Stimulated activated CD4-positive, alpha-beta T cell treated with anti-CD3 and anti-CD28 coated beads, TNF-alpha, amount 100 ng/mL, for 4 hours (primary cell): ENCODE results near the gene HOXD4.

ENCODE experiments used
- DNase-seq, 3 experiments: peaks; one replicate each; pipeline ENCODE4 v3.0.0-alpha.2; 2020; ENCODE audit warnings: low read depth in 3 of 3

HOXD4 gene

DNA sequence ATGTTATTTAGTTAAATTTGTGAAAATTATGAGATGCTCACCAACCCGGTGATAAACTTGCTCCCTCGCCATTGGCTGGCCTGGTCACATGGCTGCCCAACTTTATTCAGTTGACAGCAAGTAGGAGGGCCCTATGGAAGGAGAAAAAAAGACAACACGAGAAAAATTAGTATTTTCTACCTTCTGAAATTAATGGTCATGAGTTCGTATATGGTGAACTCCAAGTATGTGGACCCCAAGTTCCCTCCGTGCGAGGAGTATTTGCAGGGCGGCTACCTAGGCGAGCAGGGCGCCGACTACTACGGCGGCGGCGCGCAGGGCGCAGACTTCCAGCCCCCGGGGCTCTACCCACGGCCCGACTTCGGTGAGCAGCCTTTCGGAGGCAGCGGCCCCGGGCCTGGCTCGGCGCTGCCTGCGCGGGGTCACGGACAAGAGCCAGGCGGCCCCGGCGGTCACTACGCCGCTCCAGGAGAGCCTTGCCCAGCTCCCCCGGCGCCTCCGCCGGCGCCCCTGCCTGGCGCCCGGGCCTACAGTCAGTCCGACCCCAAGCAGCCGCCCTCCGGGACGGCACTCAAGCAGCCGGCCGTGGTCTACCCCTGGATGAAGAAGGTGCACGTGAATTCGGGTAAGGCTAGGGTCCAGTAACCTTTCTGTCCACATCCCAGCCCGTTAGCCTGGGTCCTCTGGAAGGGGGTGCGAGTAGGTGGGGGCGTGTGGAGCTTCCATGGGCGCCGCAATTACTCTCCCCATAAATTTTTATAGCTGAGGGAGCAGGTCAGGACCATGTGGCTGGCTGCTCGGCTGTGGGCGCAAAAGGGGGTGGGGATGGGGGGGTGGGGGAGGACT is at the start of gene HOXD4:
Gene HOXD4, plus strand, starts transcription at position 109 of the 846 bp plus-strand sequence. Its CDS starts 84 bp downstream, at position 193.
- no peak for DNase-seq

DNA sequence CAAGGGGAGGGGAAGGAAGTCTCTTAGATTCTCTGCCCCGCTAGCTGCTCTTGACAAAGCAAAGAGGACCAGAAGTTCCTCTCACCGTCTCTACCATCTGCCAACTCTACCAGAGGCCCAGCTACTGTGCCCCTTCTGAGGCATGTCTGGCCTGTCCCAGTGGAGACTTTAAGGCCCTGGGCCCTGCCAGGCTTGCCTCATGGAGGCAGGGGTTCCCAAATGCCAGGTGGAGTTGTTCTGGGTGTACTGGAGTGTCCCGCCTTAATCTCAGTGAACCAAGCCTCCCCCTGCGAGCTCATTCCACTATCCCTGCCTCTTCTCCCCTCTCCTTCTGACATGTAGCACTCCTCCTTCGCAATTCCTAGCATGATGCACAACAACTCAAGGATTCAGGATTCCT is 49.5 kb upstream of the HOXD4 start:
- no peak for DNase-seq

DNA sequence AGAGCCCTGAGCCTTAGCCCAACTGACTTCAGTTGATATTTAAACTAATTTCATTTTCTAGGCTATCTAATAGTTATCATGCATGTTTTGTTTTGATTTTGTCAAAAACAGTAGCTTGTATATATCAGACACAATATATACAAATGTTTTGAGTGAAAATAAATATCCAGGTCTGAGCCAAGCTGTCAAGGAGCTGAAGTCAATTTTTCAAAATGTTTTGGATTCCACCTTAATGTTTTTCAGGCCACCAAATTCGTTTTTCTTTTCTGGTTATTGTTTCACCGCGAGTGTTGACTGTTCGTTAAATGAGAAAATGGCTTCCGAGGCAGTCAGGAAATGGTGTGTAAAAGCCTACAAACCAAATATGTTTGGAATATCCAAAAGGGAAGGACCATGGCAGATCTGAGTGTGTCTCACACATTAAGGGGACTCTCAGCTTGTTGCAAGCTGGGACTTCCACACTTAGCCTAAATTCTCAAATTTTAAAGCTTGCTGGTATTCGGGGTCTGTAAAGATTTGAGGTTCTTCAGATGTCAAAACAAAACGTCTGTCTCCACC is 49.0 kb upstream of the HOXD4 start:
- no peak for DNase-seq

DNA sequence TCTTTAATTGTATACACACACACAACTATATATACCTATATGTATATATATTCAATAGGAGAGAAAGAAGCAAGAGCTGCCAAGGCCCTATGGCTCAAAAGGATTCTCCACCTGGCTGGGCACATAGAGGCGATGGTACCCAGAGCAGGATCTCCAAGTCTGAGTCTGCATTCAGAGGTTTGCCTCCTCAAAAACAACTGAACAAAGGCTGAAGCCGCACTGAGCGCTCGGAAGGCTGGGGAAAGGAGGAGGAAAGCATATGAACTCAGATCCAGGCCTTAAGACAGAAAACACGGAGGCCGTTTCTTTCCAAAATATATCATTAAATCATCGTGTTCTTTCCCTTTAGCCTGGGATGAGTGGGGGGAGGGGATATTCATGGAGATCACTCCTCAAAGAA is 48.2 kb upstream of the HOXD4 start:
- DNase-seq = no peak

DNA sequence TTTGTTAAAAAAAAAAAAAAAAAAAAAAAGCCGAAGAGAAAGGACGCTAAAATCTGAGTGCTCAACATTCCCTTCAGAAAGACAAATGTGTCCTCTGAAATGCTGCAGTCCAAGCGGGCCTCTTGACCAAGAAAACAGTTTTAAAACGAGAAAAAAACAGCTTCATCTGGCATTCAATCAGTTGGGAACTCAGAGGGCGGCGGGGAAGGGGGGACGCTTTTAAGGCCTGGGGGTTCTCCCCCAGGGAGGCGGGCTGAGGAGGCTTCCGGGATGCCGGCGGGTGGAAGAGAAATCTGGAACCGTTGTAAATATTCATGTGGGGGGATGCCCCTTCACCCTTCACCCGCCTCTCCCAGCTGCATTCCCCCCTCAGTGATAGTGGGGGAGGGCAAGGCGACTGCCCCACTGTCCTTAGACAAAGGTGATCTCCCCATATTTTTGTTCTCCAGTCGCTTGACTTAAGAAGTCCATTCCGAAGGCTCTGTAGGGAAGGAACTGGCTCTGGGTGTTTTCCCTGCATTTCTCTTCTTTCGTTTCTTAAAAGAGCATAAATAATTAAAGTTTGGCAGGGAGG is 47.5 kb upstream of the HOXD4 start:
- DNase-seq = no peak

DNA sequence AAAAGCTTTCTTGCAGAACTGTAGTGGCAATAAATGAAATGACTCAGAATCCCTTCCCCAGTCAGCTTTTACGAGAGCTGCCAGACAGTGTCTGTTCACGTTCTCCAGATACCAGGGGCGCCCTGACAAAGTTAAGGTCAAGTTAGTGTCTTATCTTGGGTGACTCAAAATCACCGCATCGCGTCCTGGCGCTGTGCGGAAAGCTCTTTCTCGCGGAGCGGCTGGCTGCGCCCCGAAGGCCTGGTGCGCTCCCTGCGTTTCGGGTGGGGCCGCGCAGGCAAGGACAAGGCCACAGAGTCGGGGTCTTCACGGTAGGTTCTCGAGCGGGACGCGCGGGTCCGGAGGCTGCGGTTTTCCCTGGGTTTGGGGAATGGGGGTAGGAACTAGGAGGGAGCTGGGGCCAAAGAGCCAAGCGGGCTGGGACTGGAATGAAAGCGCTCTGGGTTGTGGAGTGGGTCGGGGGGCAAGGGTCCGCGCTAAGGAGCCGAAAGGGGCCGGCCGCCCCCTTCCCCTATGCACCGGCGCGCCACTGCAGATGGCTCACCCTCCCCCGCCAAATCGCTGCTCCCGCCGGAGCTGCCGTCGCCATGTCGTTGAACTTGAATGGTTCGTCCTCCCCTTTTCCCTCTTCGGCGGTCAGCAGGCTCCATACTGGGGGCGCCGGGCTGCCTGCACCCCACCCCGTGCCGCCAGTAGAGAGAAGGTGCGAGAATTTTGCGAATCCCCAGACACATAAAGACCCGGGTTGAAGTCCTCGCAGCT is 46.9 kb upstream of the HOXD4 start:
- DNase-seq = no peak

DNA sequence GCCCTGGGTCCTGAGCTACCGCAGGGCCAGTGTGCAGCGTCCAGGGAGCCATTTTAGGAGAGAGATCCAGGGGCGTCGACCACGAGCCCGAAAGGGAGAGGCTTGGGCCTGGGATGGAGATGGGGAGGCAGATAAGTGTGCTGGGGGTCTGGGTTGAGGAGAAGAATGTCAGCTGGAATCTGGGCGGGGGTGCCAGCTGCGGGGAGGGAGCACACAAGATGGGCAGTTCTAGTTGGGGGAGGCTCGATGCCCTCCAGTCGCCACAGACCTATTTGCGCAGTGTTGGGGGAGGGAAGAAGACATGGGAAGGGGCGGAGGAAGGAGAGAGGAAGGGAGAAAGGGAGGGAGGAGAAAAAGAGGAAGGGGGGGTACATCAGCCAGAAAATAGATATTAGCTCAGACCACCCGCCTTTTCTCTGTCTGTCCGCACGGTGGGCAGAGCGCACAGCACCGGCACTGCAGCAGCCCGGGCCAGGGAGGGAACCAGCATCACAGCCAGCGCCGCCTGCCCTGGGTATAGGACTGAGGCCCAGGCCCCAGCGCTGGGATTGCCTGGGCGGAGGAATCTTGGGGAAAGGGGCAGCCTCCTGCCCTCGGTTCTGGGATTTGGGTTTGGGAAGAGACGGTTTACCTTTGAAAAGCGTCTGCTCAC is 46.1 kb upstream of the HOXD4 start:
- DNase-seq = no peak

DNA sequence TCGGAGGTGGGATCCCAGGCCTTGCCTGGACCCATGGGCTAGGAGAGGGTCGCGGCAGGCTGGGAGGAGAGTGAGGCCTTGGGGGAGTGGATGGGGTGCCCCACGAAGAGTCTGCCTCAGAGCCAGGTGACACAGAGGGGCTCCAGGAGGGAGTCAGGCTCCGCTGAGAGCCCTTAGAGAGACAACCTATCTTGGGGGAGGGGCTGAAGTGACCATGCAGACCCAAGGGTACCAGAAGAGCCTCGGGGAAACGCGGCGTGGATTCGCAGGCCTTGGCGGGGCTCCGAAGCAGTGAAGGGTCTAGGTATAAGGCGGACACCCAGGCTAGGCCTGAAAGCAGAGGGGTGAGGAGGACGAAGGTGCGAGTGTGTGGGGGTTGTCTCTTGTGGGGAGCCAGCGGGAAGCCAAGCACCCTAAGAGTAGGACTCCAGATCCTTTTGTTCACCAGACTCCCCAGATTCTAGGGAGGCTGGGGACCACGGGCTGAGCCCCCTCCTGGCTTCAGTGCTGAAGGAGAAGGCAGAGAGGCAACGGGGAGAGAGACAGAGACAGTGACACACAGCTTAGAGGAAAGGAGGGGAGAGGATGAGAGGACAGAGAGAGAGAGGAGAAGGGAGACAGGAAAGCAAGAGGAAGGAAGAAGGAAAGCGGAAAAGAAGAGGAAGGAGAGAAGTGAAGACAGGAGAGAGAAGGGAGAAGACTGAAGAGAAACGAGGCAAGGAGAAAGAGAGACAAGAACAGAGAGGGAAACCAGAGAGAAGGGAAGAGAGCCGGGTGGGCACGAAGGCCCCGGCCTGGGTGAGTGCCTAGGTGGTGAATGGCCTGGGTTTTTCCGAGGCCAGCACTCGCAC is 45.4 kb upstream of the HOXD4 start:
- no peak for DNase-seq

DNA sequence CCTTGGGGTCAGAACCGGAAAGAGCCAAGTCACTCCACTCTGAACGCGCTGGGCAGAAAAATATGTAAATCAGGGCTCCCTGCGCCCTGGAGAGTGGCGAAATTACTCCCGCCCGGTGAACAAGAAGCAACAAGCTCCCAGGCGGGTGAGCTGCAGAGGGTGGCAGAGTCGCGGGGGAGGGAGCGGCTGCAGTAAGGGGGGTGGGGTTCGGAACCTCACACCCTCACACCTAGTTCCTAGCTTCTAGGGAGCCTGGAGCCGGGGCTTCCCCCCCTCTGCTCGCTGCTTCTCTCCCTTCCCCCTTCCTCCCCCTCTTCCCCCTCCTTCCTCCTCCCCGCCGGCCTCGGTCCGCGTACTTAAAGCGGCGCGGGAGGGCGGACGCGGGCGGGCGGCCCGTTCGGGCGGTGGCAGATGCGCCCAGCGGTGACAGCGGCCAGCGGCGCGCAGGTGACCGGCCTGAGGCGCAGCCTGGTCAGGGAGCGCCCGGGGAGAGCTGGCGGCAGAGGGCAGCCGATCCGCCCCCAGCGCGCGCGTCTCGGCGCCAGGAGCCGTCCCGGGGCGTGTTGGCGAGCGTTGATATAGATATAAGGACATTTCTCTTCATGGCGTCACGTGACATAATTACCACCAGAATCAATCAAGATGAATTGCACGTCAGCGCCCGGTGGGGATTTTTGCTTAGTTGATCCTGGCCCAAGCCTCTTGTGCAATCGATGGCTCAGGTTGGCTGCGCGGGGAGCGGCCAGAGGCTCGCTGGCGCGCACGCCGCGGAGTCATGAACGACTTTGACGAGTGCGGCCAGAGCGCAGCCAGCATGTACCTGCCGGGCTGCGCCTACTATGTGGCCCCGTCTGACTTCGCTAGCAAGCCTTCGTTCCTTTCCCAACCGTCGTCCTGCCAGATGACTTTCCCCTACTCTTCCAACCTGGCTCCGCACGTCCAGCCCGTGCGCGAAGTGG is 44.5 kb upstream of the HOXD4 start, which contains the start of gene HOXD11:
Gene HOXD11, plus strand, starts transcription at position 700 of the 959 bp plus-strand sequence. Its CDS starts 76 bp downstream, at position 776.
- no peak for DNase-seq

DNA sequence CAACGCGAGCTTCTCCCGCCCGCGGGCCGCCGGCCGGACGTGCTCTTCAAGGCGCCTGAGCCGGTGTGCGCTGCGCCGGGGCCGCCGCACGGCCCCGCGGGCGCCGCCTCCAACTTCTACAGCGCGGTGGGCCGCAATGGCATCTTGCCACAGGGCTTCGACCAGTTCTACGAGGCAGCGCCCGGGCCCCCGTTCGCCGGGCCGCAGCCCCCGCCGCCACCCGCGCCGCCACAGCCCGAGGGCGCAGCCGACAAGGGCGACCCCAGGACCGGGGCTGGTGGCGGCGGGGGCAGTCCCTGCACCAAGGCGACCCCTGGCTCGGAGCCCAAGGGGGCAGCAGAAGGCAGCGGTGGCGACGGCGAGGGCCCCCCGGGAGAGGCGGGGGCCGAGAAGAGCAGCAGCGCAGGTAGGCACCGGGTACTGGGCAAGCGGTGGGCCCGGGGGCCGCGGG is 43.6 kb upstream of the HOXD4 start:
- no peak for DNase-seq

DNA sequence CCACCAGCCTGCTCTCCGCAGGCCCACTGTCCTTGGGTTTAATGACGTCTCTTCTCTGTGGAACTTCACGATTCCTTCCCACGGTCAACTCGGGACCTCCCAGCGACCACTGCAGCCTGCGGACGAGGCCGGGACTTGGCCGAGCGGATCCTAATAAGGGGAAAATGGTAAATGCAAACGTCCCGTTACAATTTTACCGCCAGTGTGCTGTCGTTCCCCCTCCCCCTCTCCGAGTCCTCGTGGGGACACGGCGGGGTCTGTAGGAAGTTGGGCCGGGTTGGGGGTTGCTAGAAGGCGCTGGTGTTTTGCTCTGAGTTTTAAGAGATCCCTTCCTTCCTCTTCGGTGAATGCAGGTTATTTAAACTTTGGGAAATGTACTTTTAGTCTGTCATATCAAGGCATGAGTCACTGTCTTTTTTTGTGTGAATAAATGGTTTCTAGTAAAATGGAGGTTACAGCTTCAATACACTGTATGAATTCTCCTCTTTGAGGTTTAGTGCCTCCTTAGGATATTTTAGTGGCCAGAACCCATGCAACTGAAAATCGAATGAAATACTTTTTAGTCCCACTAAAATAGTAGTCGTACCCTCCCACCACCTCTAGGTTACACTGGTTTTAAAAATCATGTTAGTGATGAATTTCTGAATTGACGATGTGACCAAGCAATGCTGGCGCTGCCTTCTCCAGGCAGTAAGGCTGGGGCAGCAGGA is 42.0 kb upstream of the HOXD4 start:
- DNase-seq = no peak

DNA sequence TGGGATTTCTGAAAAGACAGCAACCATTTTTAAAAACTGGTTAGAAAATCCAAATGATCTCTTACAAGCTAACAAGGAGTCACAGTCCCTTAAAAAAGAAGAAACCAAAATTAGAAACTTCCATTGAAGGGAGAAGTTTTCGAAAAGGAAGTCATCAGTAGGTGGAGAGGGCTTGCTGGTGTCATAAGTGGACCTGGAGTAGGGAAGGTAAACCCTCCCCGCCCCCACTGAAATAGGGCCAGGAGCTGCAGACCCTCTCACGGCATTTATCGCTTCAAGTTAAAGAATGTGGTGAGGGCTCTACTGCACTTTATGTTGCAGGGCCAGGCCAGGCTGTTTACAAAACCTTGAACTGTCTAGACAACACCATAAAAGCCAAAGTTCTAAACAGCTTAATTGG is 41.4 kb upstream of the HOXD4 start:
- no peak for DNase-seq

DNA sequence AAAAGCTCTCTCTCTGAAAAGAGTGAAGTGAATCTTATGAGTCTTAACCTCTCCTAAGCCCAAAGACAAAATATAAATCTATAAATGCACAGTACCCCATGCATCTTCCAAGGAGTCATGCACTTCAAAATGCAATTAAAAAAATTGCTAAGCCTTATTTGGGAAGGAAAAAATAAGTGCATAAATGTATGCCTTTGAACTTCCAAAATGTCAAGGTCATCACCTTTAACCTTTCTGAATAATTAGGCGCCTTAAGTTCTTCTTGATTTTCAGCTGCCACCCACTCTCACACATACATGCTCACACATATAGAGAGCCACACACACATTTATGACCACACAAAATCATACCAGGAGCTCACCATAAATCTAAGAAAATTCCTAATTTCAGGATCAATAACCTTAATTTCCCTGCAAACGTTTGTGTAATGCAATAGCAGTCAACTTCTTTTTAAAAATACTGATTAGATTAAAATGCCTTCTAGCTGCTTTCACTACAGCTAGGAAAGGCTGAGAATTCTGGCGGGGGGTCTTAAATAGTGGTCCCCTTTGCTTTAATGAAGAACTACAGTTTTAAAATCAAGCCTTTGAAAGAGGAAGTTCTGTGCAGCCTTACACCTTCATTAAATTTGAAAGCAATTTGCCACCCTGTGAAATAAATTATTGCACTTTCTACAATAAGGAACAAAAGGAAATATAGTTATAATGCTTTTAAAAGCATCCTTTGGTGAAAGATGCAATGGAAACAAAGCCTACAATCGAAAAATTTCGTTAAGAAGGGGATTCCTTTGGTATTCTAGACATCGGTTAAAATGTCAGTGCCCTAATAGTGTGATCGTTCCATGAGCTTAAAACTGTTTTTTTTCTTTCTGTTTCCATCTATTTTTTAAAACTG is 40.7 kb upstream of the HOXD4 start:
- DNase-seq = no peak

DNA sequence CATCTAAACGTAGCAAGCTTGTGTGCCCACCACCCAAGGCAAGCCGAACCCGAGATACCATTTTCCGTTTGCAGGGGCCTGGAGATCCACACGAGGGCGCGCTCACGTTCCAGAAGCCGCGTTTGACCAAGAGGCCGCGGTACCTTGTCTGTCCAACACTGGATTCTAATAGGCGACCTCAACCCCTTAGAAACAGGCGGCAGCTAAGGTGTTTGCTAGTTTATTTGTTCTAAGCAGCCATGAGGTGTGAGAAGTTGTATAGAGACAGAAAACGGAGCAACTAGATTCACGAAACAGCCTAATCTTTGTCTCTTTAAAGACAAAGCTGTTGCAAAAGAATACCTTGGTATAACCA is 40.1 kb upstream of the HOXD4 start:
- no peak for DNase-seq

DNA sequence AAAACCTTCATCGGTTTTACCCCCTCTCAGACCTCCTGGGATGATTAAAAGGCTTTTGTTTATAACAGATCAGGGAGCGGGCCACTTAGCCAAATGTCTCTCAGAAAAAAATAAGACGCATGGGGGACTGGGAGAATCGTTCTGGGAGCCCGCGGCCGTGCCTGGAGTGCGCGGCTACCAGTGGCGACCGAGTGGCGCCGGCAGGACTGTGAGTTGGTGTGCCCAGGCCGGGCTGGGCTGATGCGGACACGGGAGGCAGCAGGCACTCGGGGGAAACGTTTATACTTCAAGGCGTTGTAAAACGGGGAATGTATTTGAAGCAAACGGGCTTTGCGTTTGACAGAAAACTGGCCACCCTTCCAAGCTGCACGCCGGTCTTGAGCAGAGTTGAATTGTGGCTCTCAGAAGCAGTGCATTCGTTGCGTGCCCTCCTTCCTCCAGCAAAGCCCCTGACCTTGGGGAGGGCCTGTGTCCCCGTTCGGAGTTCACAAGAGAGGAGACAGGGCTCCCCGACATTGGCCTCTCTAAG is 39.4 kb upstream of the HOXD4 start:
- DNase-seq = no peak

DNA sequence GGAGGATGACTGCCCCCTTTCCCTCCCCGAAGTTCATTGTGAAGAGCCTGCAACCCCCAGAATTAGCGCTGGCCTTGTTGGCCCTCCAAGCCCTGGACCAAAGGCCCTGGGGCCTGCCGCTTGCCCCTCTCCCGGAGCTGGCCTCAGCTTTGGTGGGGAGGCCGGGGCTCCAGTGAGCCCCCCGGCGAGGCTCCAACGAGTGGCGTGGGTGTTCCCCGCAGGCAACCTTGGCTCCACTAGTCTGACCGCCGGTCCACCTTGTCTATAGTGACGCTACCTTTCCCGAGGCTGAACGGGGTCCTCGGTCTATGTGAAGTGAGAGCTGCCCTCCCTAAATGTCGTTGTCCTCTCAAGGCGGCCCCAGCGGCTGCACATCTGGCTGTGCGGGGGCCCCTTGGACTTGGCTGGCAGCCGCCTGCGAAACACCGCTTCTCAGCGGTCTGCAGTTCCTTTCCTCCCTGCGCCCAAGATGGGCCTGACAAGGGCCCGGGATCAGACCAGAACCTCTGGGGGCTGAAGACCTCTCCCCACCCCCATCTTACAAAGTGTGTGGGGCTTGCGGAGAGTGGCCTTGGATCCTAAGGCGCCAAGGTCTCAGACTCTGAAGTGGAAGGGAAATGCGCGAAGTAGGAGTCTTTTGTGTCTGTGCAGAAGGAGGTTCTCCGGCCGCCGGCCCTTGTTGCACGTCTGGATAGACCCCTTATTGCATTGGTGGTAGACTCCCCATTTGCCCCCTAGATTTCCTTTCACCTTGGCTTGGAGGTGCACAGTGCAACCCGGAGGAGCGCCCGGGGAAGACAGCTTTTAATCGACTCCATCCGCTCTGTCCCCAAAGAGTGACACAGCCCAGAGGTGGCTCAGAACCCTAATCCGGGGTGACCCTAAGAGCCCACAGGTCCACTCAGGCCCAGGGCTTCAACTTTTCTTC is 38.7 kb upstream of the HOXD4 start:
- DNase-seq = no peak
